NB4 (cell line): ENCODE results near the gene FRG2B.
"Not testable (repeated sequence)": the region's sequence is repeated elsewhere in the genome, so short reads cannot be mapped to it uniquely, and the experiment has no call there.

Experiments used
- MAX ChIP-seq: IDR thresholded peaks from 2 replicates; pipeline ENCODE4 v1.6.1; 2011; ENCODE audit warnings: low read depth, low read length
- POLR2A ChIP-seq: IDR thresholded peaks from 2 replicates; pipeline ENCODE4 v1.6.1; 2011; ENCODE audit warnings: mild to moderate bottlenecking; ENCODE audit not compliant: insufficient read length; ENCODE audit errors: extremely low read depth
- TF ChIP-seq, protein P1 (sequence below): IDR thresholded peaks from one replicate; pipeline ENCODE4 v1.5.1; 2012; ENCODE audit warnings: low read depth, low read length

DNA sequence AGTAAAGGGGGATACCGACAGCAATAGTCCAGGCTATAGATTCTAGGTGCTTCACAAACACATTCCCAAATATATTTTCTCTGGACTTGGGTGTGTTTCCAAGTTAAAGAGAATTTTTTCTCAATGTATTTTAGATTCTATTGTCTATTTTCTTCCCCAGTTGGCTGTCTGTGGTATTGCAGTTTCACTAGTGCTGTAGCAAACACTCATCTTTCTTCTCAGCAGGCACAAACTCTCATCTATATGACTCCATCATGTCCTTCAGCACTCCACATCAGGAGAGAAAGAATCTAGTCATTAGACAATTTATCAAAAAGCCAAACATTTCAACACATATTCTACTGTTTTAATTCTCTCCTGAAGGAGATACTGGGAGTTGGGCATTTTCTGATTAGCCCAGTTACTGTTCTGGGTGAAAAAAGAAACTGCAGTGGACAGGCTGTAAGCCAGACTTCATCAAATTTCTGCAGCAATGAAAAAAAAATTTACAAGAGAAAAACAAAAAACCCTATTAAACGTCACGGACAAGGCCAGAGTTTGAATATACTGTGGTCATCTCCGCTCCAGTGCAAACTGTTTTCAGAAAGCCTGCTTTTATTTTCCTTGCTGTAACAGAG is 37.1 kb upstream of the FRG2B start:
- not testable (repeated sequence) for TF ChIP-seq MAX, POLR2A
- TF ChIP-seq, protein P1, sequence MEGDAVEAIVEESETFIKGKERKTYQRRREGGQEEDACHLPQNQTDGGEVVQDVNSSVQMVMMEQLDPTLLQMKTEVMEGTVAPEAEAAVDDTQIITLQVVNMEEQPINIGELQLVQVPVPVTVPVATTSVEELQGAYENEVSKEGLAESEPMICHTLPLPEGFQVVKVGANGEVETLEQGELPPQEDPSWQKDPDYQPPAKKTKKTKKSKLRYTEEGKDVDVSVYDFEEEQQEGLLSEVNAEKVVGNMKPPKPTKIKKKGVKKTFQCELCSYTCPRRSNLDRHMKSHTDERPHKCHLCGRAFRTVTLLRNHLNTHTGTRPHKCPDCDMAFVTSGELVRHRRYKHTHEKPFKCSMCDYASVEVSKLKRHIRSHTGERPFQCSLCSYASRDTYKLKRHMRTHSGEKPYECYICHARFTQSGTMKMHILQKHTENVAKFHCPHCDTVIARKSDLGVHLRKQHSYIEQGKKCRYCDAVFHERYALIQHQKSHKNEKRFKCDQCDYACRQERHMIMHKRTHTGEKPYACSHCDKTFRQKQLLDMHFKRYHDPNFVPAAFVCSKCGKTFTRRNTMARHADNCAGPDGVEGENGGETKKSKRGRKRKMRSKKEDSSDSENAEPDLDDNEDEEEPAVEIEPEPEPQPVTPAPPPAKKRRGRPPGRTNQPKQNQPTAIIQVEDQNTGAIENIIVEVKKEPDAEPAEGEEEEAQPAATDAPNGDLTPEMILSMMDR = not testable (repeated sequence)
